Fibroblast of skin of back (primary cell): ENCODE results near the gene MAP4K3.
A peak's percentile ranks its signal among the peaks of the same experiment; 100 is the strongest.
"Not testable (repeated sequence)": the region's sequence is repeated elsewhere in the genome, so short reads cannot be mapped to it uniquely, and the experiment has no call there.

Source experiments
- DNase-seq: peaks from one replicate; pipeline ENCODE4 v3.0.0-alpha.2; 2013

MAP4K3 gene

GRCh38 chr2:39368846-39369245, 68.2 kb downstream of the MAP4K3 start:
- no peak for DNase-seq

- no peak for DNase-seq
Observed at GRCh38 chr2:39368376-39368775, 68.7 kb downstream of the MAP4K3 start.

- no peak for DNase-seq
Observed at GRCh38 chr2:39362595-39362994, 74.5 kb downstream of the MAP4K3 start.

GRCh38 chr2:39361511-39361910, 75.6 kb downstream of the MAP4K3 start:
- no peak for DNase-seq

GRCh38 chr2:39360342-39360741, 76.7 kb downstream of the MAP4K3 start:
- DNase-seq = not testable (repeated sequence)

- DNase-seq = no peak
Observed at GRCh38 chr2:39359453-39360038, 77.5 kb downstream of the MAP4K3 start.

GRCh38 chr2:39356922-39357639, 80.0 kb downstream of the MAP4K3 start:
- DNase-seq = no peak

GRCh38 chr2:39350658-39351057, 86.4 kb downstream of the MAP4K3 start:
- DNase-seq = no peak

GRCh38 chr2:39338502-39338901, 98.6 kb downstream of the MAP4K3 start:
- DNase-seq = no peak

- DNase-seq = no peak
Observed at GRCh38 chr2:39335930-39336329, 101.2 kb downstream of the MAP4K3 start.

GRCh38 chr2:39334978-39335377, 102.1 kb downstream of the MAP4K3 start:
- DNase-seq = no peak

GRCh38 chr2:39334529-39334928, 102.6 kb downstream of the MAP4K3 start:
- DNase-seq = no peak

GRCh38 chr2:39326644-39327043, 110.4 kb downstream of the MAP4K3 start:
- DNase-seq = no peak

- DNase-seq = peak; percentile 86
Observed at GRCh38 chr2:39325966-39326365, 111.1 kb downstream of the MAP4K3 start.

GRCh38 chr2:39321056-39322035, 115.7 kb downstream of the MAP4K3 start:
- DNase-seq = not testable (repeated sequence)

- DNase-seq = no peak
Observed at GRCh38 chr2:39320162-39320561, 116.9 kb downstream of the MAP4K3 start.

GRCh38 chr2:39313575-39313974, 123.5 kb downstream of the MAP4K3 start:
- peak; percentile 70 for DNase-seq

GRCh38 chr2:39311469-39311868, 125.6 kb downstream of the MAP4K3 start:
- DNase-seq = no peak

GRCh38 chr2:39308778-39309177, 128.3 kb downstream of the MAP4K3 start:
- DNase-seq = no peak

- no peak for DNase-seq
Observed at GRCh38 chr2:39306626-39307025, 130.5 kb downstream of the MAP4K3 start.

GRCh38 chr2:39304729-39305128, 132.4 kb downstream of the MAP4K3 start:
- no peak for DNase-seq

- DNase-seq = peak; percentile 43
Observed at GRCh38 chr2:39304200-39304599, 132.9 kb downstream of the MAP4K3 start.

GRCh38 chr2:39301352-39301751, 135.7 kb downstream of the MAP4K3 start:
- DNase-seq = no peak
